ENCODE data around the gene BBX.

BBX gene

DNA sequence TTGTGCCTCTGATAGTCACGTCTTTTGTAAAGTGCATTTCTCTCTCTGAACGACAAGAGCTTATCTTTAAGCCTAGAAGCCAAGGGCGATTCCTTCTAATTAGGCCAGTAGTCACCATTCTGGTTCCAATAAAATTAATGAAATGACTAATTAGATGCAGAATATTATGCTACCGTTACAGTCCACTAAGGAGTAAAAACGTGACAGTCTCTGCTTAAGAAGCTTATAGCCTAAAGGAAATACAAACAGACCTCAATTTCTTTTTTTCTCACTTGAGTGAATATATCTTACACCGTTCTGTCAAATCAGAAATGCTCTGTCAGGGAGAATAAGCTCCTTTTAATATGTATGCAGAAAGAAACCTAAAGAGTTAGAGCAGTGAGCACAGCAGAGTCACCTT lies 332.0 kb downstream of the BBX start:
- no peak for DNase-seq

DNA sequence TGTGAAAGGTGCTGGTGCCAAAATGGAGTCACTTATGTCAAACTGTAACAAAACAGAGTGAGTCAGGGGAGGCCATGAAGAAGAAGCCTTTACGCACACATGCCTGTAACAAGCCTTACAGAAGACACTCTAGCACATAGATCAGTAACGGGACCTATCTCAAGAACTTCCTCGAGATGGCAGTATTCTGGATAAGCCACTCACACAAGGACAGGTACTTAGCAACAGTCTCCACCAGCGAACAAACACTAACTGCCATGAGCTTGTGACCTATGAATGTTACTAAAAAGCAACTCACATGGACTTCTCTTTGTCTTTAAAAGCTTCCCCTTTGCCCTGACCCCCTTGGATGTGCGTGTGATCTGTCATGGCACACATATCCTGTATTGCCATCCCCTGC lies 332.9 kb downstream of the BBX start:
- DNase-seq = no peak

DNA sequence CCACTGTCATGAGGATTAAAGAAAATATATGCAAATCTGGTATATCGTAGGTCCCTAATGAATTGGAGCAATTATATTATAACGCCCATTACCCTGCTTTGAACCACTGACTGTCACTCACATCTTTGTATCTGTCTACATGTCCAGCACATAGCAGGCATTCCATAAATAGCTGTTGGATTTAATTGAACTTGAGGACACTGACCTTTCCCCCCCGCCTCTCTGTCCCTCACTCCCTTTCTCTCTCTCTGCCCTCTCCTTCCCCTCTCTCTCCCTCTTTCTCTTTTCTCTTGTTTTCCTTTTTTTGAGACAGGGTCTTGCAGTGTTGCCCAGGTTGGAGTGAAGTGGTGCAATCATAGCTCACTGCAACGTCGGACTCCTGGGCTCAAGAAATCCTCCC lies 335.1 kb downstream of the BBX start:
- no peak for DNase-seq

DNA sequence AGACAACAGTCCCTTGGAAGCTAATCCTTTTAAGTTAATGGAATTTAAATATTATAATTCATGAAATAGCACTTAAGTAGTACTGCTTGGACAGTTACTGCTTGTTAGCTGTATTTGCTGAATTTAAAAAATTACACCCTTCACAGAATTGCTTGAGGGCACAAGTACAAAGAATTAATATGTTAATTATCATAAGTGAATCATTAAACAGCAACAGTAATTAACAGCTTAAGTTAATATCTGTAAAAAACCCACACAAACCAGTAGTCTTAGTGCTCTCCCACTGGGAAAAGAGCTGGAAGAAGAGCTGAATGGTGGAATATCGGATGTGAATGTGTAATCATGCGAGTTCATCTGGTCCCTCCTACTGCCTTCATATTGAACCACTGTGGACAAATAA lies 336.1 kb downstream of the BBX start:
- no peak for DNase-seq
